HG02970 (cell line): ENCODE measurements around the gene CSTPP1.
"Not testable (repeated sequence)": the region's sequence is repeated elsewhere in the genome, so short reads cannot be mapped to it uniquely, and the experiment has no call there.

Source experiments
- ATAC-seq: cut with Tn5 transposase; IDR thresholded peaks from one replicate; pipeline ENCODE4 v1.9.1; 2021; ENCODE audit warnings: mild to moderate bottlenecking, moderate library complexity, moderate number of reproducible peaks; ENCODE audit not compliant: unreplicated experiment, low FRiP score

Gene CSTPP1

DNA sequence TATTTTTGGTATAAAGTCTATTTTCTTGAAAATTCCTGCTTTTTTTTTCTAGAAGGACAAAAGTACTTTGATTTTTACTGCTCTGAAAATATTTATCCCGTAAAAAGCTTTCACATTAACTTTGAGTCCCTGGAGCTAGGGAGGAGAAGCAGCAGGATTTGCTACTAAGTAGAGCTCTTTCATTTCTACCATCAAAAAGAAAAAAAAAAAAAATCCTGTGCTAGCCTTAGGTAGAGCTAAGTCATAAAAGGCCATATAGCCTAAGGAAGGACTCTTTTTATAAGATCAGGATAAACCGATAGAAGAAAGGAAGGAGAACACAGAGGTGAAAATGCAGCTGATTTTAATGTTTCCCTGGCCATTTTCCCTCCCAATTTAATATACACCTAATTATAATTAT, 48.0 kb downstream of the CSTPP1 start:
- ATAC-seq, result no peak

DNA sequence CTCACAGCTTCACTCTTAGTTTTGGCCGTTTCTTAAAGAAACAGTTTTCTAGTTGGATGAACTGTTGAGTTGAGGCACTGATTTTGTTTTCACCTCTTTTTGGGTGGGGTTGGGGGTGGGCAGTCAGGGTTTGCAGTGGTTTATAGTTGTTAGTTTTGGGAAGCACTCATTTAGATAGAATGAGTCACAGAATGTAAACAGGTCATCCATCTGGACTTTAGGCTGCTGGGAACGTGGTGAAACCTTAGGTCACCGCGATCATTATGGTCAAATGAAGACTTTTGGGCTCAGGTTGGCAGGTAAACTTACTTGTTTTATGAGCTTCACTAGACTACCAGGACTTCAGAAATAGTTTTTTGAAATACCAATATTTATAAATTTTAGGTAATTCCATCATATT, 48.4 kb downstream of the CSTPP1 start:
- ATAC-seq, result no peak

DNA sequence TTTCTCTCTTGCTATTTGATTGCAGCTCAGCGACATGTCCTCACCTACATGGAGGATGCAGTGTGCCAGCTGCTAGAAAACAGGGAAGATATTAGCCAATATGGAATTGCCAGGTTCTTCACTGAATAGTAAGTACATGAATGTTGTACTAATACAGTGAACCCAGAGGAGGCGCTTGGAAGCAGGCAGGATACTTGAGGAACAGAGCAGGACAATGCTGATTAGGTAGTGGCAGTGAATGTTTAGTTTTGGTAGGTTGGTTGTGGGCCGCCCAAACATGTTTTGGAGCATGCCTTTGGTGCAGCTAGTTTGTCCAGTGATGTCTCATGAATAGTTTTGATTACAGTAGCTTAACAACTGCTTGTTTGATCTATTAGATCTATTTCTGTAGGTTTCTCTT, 50.6 kb downstream of the CSTPP1 start:
- ATAC-seq, result no peak

DNA sequence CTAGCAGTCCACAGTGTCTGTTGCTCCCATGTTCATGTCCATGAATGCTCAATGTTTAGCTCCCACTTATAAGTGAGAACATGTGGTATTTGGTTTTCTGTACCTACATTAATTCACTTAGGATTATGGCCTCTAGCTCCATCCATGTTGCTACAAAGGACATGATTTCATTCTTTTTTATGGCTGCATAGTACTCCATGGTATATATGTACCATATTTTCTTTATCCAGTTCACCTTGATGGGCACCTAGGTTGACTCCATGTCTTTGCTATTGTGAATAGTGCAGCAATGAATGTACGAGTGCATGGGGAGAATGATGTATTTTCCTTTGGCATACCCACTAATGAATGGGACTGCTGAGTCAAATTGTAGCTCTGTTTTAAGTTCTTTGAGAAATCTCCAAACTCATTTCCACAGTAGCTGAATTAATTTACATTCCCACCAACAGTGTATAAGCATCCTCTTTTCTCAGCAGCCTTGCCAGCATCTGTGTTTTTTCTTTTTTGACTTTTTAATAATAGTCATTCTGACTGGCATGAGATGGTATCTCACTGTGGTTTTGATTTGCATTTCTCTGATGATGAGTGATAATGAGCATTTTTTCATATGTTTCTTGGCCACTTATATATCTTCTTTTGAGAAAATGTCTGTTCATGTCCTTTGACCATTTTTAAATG, 53.4 kb downstream of the CSTPP1 start:
- not testable (repeated sequence) for ATAC-seq

DNA sequence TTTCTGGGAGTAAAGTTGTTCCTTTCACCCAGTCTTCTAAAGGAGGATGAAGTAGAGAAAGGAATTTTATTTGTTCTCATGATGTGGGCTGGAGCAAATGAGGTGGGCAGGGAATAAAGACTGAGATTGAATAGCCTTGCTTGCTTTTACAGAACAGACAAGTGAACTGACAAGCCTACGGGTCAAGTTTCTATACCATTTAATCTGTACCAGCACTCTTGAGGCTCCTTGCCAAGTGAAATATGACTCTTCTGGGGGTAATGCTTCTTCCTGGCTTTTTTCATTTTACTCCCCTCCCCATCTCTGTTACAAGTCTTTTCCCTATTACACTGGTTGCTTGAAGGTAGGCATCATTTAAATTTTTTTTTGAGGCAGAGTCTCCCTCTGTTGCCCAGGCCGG, 54.8 kb downstream of the CSTPP1 start:
- ATAC-seq, result no peak

DNA sequence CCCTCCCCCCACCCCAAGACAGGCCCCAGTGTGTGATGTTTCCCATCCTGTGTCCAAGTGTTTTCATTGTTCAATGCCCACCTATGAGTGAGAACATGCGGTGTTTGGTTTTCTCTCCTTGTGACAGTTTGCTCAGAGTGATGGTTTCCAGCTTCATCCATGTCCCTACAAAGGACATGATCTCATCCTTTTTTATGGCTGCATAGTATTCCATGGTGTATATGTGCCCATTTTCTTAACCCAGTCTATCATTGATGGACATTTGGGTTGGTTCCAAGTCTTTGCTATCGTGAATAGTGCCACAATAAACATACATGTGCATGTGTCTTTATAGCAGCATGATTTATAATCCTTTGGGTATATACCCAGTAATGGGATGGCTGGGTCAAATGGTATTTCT, 55.8 kb downstream of the CSTPP1 start:
- ATAC-seq, result not testable (repeated sequence)

DNA sequence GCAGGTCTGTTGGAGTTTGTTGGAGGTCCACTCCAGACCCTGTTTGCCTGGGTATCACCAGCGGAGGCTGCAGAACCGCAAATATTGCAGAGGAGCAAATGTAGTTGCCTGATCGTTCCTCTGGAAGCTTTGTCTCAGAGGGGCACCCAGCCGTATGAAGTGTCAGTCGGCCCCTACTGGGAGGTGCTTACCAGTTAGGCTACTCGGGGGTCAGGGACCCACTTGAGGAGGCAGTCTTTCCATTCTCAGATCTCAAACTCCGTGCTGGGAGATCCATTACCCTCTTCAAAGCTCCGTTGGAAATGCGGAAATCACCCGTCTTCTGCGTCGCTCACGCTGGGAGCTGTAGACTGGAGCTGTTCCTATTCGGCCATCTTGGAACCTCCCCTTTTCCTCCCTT, 61.2 kb downstream of the CSTPP1 start:
- not testable (repeated sequence) for ATAC-seq

DNA sequence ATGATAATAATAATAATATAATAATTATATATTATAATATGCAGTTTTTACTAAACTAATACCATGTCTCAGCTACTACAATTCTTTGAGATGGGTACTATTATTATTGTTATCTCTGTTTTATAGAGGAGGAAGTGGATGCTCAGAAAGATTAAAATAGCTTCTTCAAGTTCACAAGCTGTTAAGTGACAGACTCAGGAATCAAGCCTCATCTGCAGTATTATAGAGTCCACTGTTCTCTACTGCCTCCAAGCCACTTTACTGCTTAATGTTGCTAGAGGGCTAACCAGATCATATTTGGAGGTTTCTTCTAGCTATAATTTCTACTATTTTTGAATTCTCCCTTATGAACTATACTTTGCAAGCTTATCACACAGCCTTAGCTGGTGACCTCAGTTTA, 62.7 kb downstream of the CSTPP1 start:
- no peak for ATAC-seq

DNA sequence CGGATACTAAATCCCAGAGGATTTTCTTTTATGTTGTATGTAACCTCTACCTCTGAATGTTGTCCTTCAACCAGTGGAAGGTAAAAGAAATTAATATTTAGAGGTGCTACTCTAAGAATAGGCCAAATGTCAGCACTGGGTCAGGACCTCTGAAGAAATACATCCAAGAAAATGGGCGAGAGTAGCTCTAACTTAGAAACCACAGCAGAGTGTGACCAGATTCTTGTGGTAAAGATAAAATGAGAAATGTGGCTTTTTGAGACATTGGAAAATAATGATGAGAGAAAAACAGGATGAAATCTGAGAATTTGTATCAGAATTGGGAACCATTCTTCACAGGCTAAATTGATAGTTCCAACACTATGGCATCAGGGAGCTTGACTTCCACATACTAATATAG, 63.5 kb downstream of the CSTPP1 start:
- ATAC-seq, result no peak

DNA sequence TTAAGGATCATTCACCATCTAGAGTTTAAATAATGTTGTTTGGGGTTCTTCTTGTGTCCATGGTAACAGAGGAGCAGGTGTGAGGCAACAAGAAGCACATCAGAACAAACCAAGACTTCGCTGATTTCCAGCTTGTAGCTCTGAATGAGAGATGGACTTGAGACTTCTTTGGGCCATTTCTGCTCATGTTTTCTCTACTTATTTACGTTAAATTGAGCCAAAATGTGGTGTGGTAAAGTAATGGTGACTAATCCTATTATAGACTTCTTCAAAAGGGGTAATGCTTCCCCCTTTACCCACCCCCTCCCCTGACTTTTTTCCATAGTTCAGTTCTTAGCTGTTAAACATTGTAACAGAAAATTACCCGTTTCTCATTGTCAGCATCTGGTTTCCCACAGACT, 65.2 kb downstream of the CSTPP1 start:
- no peak for ATAC-seq

DNA sequence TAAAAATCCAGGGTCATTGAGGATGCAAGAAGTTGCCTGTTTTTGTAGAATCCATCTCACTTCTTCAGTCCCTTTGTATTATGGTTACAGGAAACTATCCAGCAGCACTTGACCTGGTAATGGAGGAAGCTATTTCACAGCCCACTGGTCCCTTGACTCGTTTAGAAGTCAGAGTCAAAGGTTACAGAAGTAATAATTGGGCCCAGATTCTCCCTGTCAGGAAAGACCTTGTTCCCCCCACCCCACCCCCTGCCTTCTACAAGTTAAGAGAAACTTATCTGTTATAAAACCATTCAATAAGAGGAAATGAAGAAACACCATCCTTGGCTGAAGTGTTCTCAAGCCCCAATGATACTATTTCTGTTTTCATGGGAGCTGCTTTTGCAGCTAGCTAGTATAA, 65.8 kb downstream of the CSTPP1 start:
- ATAC-seq, result no peak

DNA sequence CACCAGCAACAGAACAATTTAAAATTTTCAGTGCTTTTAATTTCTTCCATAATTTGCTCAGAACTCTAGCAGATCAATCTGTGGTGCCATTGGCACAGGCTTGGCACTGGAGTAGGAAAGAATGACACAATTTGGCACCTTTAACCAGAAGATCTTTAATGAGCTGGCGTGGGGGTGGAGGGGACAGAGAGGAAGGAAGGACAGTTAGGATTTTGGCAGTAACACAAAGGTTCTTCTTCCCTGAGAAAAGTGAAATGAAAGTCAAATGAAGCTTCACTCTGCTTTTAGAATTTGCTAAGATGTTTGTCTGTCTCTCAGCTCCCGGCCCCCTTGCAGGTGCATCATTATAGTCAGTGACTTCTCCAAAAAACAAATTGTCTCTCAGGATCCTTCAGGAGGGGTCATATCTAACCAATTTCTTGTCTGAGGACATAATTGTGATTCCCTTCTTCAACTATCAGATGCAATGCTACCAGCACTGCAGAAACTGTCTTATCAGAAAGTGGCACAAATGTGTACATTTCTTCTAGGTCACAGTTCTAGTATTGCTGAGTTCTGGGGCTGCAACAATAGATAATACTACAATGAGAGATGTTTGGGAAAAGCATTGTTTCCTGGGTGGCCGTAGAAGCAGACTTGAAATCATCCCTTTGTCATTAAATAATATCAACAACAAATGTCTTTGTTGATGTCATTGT, 66.8 kb downstream of the CSTPP1 start:
- no peak for ATAC-seq

DNA sequence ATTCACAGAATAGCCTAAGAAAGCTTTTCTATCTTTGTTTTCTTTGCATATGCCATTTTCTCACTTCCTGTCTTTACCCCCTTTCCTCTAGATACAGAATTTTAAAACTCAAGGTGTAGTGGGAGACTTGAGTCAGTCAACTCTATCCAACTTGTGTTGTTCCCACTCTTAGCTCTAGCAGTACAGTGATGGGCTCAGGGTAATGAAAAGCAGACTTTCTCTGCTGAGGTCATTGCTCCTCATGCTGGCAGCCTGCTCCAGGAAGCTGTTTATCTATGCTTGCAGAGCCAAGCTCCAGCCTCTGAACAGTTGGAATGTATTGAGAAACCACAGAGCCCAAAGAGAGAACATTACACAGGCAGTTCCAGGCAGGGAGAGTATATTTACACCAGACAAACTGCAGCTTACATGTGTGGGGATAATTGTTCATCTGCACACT, 68.1 kb downstream of the CSTPP1 start:
- ATAC-seq, result no peak

DNA sequence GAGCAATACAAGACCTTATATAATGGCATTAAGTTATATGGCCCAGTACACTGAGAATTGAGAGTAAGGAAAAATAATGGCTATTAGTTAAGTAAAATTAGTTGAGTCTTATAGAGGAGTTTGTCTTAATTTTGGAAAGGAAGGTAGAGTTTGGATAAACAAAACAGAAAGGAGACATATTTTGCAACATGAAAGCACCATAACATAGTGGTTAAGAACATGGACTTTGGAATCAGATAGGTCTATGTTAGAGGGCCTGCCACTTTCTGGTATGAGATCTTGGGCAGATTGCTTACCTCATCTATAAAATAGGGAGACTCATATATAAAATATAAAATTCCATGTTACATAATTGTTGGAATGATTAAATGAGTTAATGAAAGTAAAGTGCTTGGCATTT, 68.9 kb downstream of the CSTPP1 start:
- ATAC-seq, result no peak

DNA sequence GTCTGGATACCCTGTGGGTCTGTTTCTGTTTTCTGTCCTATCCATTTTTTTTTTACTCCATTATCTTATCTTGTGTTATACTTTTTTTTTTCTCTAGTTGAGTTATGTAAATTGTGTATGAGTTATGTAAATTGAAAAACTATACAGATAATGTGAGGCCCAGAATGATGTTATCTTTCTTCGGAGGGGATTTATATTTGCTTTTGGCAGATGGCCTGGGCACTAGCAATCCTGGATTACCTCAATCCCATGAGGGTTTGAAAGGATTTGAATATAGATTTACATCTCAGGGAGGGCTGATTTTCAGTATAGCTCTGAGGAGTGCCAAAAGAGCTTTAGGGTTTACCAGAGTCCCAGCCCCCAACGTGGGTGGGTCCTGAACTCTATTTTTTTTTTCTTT, 71.0 kb downstream of the CSTPP1 start:
- no peak for ATAC-seq

DNA sequence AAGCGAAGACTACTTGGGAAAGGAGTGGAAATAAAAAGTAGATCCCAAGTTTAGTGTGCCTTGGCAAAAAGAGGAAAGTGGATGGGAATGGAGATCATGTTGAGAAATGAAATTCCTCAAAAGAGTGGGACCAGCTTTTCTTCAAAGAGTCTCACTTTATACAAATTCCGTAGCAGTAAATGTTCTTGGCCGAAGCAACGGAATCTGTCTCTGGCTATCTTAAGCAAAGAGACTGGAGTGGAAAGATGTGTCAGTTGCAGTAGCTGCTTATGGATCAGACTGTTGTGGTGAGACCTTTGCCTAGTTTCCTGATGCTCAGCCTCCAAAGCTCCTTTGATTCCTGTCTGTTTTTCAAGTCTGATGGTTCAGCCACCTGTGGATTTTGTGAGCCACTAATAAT, 73.6 kb downstream of the CSTPP1 start:
- ATAC-seq, result no peak

DNA sequence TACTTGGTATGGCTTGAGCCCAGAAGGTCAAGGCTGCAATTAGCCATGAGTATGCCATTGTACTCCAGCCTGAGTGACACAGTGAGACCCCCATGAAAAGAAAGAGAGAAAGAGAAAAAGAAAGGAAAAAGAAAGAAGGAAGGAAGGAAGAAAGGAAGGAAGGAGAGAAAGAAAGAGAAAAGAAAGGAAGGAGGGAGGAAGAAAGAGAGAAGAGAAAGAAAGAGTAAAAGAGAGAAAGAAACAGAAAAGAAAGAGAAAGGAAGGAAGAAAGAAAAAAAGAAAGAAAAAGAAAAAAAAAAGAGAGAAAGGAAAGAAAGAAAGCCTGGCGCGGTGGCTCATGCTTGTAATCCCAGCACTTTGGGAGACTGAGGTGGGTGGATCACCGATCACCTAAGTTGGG, 77.5 kb downstream of the CSTPP1 start:
- no peak for ATAC-seq

DNA sequence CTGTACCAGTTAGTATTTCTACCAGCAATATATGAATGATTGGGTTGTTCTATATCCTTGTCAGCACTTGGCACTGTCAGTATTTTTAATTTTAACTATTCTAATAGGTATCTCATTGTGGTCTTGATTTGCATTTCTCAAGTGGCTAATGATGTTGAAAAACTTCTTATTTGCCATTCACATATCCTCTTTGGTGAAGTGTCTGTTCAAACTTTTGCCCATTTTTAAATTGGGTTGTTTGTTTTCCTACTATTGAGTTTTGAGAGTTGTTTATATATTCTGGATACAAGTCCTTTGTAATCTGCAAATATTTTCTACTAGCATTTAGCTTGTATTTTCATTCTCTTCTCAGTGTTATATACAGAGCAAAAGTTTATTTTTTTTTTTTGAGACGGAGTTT, 82.1 kb downstream of the CSTPP1 start:
- no peak for ATAC-seq

DNA sequence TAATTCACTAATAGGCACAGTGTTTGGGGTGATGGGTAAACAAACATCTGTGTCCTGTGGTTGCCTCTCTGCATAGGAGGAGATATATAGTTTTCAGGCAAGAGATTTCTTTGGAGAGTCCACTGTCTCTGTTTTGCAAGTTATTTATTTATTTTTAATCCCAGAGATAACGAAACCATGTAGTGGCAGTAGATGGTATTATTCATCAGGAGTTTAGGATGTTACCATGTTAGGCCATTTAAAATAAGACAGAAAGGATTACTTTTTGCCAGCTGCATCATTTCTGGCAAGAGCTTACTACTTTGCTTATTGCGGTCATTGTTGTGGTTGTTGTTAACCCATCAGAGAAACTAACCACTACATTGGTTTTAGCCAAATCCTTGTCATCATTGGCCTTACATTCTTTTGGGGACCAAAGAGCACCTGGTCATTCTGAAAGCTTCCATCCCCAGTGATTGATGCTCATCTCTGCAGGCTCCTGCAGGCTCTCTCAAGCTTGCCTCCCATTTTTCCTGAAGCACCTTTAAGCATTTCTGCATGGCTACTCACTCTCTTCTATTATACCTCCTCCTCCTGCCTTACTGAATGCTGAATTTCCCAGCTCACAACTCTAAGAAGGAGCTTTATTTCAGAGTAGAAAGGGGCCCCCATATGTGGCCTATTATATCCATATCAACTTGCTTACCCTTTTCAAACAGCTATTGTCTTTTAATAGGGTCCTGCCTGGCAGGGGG, 84.4 kb downstream of the CSTPP1 start:
- no peak for ATAC-seq

DNA sequence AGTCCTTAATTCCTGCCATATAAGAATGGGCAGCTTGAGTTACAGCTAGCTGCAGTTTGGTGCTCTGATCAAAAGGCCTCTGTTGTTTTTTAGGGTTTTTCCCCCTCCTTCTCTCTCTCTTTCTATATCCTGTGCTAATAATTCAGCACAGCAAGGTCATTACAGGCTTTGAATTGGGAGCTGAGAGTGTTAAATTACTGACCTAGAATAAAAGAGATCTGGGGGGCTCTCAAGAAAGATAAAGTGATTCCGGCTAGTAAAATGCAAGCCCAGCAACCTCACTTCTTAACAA, 84.9 kb downstream of the CSTPP1 start:
- no peak for ATAC-seq

DNA sequence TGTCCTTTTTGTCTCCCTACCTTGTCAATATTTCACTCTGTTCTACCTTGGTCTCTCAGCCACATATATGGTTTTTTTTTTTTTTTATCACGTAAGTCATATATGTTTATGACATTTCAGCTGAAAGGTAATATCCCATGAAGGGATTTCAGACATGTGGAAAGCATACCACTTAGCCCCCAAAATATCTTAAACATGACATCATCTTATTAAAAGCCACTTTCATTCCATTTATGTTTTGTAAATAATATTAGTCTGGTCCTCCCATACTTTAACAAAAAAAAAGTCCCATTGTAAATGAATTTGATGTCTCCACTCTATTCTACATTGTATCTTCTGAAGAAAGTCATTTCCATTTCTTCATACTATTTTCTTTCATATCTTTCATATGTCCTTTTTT, 85.4 kb downstream of the CSTPP1 start:
- ATAC-seq, result no peak
